WTC11 (cell line): ENCODE data around the gene ZBTB16. TPM values are rescaled to one million over a fixed set of nuclear protein-coding genes. Genes with fewer than 3 reads are reported as not detected.

Experiments
- ATAC-seq: fragments of 200-7000 bp; cut with Tn5 transposase; 2 replicates; pipeline ENCODE4 v1.10.0; 2021; ENCODE audit warnings: mild to moderate bottlenecking, moderate library complexity
- CTCF ChIA-PET: fragments of 300-600 bp; sonication (Branson Sonifier 250); formaldehyde crosslinking; loops from one replicate; lab custom pipeline; 2021; ENCODE audit warnings: antibody characterized with exemption; lab: Charles Lee
- POLR2A ChIA-PET: fragments of 350-600 bp; sonication (Branson Sonifier 250); formaldehyde crosslinking; loops from one replicate; lab custom pipeline; 2021; ENCODE audit warnings: antibody characterized with exemption; lab: Charles Lee
- DNase-seq: peaks from one replicate; pipeline ENCODE4 v3.0.0; 2021; ENCODE audit warnings: low spot score
- H3K27ac Mint-ChIP-seq: 2 replicates; pipeline ENCODE4 v1.8.0; 2021; ENCODE audit warnings: mixed read lengths
- H3K27me3 Mint-ChIP-seq: 2 replicates; pipeline ENCODE4 v1.8.0; 2021; ENCODE audit warnings: low read depth, mild to moderate bottlenecking, moderate library complexity, mixed read lengths
- H3K36me3 Mint-ChIP-seq: 2 replicates; pipeline ENCODE4 v1.8.0; 2021; ENCODE audit warnings: mixed read lengths
- H3K4me1 Mint-ChIP-seq: 2 replicates; pipeline ENCODE4 v1.8.0; 2022; ENCODE audit warnings: mixed read lengths
- H3K4me3 Mint-ChIP-seq: 2 replicates; pipeline ENCODE4 v1.8.0; 2021; ENCODE audit warnings: mild to moderate bottlenecking, moderate library complexity, mixed read lengths
- H3K9me3 Mint-ChIP-seq: 2 replicates; pipeline ENCODE4 v1.8.0; 2021; ENCODE audit warnings: mixed read lengths
- ATF2 ChIP-seq: sonication (generic); formaldehyde crosslinking; IDR thresholded peaks from 2 replicates; pipeline ENCODE4 v1.8.1; 2022; ENCODE audit warnings: low read depth, missing genetic modification reagents, borderline replicate concordance
- ATF3 ChIP-seq: sonication (generic); formaldehyde crosslinking; conservative IDR thresholded peaks from 2 replicates; pipeline ENCODE4 v1.8.1; 2022; ENCODE audit warnings: mild to moderate bottlenecking, missing genetic modification reagents
- CTCF ChIP-seq: fragments of 200-600 bp; IDR thresholded peaks from 2 replicates; pipeline ENCODE4 v1.8.0; 2022; ENCODE audit warnings: antibody characterized with exemption
- ESRRA ChIP-seq: sonication (generic); formaldehyde crosslinking; IDR thresholded peaks from 2 replicates; pipeline ENCODE4 v1.8.1; 2022; ENCODE audit warnings: mild to moderate bottlenecking, missing genetic modification reagents, borderline replicate concordance
- GTF2I ChIP-seq: fragments of 250-450 bp; sonication (Bioruptor Pico); conservative IDR thresholded peaks from 2 replicates; pipeline ENCODE4 v1.4.0; 2021; ENCODE audit warnings: mild to moderate bottlenecking
- MAX ChIP-seq: sonication (generic); formaldehyde crosslinking; IDR thresholded peaks from 2 replicates; pipeline ENCODE4 v1.8.0; 2022; ENCODE audit warnings: mild to moderate bottlenecking, missing genetic modification reagents
- MYBL2 ChIP-seq: sonication (generic); formaldehyde crosslinking; IDR thresholded peaks from 2 replicates; pipeline ENCODE4 v1.8.1; 2023; ENCODE audit warnings: mild to moderate bottlenecking, moderate library complexity, missing genetic modification reagents
- NFATC4 ChIP-seq: fragments of 250-450 bp; sonication (Bioruptor Pico); IDR thresholded peaks from 2 replicates; pipeline ENCODE4 v1.9.0; 2021; ENCODE audit warnings: mild to moderate bottlenecking
- OVOL2 ChIP-seq: fragments of 250-450 bp; sonication (Bioruptor Pico); IDR thresholded peaks from 2 replicates; pipeline ENCODE4 v1.9.0; 2021; ENCODE audit warnings: mild to moderate bottlenecking, borderline replicate concordance
- TCF7 ChIP-seq: sonication (generic); formaldehyde crosslinking; IDR thresholded peaks from 2 replicates; pipeline ENCODE4 v1.8.0; 2022; ENCODE audit warnings: mild to moderate bottlenecking, low read depth, missing genetic modification reagents, moderate library complexity
- ZMAT4 ChIP-seq: fragments of 250-450 bp; sonication (Bioruptor Pico); IDR thresholded peaks from 2 replicates; pipeline ENCODE4 v1.9.0; 2021; ENCODE audit warnings: mild to moderate bottlenecking
- ZNF317 ChIP-seq: sonication (generic); formaldehyde crosslinking; IDR thresholded peaks from 2 replicates; pipeline ENCODE4 v1.8.1; 2023; ENCODE audit warnings: low read depth, mild to moderate bottlenecking, moderate library complexity, missing genetic modification reagents, borderline replicate concordance
- ZSCAN18 ChIP-seq: fragments of 250-450 bp; sonication (Bioruptor Pico); IDR thresholded peaks from 2 replicates; pipeline ENCODE4 v2.1.2; 2022; ENCODE audit warnings: mild to moderate bottlenecking, moderate library complexity
- total RNA-seq: library from RNA; stranded (reverse); gene quantifications from 3 replicates; pipeline ENCODE4 v1.2.3, GENCODE V29; 2021
- TF ChIP-seq, protein P1 (sequence below): sonication (generic); formaldehyde crosslinking; IDR thresholded peaks from 2 replicates; pipeline ENCODE4 v1.8.1; 2022; ENCODE audit warnings: missing genetic modification reagents, borderline replicate concordance
- TF ChIP-seq, protein P2 (sequence below): sonication (generic); formaldehyde crosslinking; IDR thresholded peaks from 2 replicates; pipeline ENCODE4 v1.8.0; 2023; ENCODE audit warnings: missing genetic modification reagents, mild to moderate bottlenecking, borderline replicate concordance
- TF ChIP-seq, protein P3 (sequence below): sonication (generic); formaldehyde crosslinking; IDR thresholded peaks from 2 replicates; pipeline ENCODE4 v1.8.1; 2022; ENCODE audit warnings: mild to moderate bottlenecking, missing genetic modification reagents, moderate library complexity, borderline replicate concordance
- TF ChIP-seq, protein P4 (sequence below): sonication (generic); formaldehyde crosslinking; IDR thresholded peaks from 2 replicates; pipeline ENCODE4 v1.8.1; 2023; ENCODE audit warnings: mild to moderate bottlenecking, missing genetic modification reagents

ZBTB16 gene
- total RNA-seq, 1 experiment from 2014 or later = 0.57 TPM

DNA sequence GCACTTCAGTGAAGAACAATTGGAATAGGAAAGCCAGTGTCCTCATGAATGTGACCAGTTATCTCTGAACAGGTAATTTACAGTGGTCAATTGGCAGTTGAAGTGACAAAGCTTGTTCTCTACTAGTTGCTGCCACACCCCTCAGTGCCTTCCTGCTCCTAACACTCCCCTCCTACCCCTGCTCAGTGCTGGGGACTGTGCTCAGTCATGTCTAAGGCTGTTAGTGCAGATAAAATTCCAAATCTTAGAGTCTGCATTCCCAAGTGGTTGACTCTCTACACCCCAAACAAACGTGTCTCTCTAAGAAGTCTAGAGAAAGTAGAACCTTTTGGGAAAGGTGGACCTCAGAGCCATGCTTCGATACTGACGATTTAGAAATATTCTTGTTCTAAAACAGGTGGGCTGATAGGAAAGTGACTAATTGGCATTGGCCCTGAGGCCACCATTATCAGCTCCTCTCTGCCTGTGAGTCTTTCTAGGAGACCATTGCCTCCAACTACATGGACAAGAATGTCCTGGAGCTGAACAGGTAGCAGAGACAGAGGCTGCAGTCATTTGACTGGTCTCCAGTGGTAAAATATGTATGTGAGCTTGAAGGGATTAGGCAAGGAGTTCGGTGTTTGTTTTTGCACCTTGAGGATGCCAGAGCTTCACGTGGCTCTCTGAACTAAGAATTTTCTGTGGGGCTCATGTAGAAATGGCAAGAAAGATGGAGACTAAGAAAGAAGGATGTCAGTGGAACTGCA is 214.6 kb downstream of the ZBTB16 start (continued):
- no peak for TF ChIP-seq GTF2I (CRISPR knock-in tag)
- no peak for TF ChIP-seq ESRRA (CRISPR knock-in tag)
- no peak for TF ChIP-seq ATF2 (CRISPR knock-in tag)
- TF ChIP-seq, protein P1, sequence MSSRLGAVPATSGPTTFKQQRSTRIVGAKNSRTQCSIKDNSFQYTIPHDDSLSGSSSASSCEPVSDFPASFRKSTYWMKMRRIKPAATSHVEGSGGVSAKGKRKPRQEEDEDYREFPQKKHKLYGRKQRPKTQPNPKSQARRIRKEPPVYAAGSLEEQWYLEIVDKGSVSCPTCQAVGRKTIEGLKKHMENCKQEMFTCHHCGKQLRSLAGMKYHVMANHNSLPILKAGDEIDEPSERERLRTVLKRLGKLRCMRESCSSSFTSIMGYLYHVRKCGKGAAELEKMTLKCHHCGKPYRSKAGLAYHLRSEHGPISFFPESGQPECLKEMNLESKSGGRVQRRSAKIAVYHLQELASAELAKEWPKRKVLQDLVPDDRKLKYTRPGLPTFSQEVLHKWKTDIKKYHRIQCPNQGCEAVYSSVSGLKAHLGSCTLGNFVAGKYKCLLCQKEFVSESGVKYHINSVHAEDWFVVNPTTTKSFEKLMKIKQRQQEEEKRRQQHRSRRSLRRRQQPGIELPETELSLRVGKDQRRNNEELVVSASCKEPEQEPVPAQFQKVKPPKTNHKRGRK (CRISPR knock-in tag) = no peak
- TF ChIP-seq TCF7 (CRISPR knock-in tag) = no peak
- no peak for TF ChIP-seq MAX (CRISPR knock-in tag)
- TF ChIP-seq, protein P2, sequence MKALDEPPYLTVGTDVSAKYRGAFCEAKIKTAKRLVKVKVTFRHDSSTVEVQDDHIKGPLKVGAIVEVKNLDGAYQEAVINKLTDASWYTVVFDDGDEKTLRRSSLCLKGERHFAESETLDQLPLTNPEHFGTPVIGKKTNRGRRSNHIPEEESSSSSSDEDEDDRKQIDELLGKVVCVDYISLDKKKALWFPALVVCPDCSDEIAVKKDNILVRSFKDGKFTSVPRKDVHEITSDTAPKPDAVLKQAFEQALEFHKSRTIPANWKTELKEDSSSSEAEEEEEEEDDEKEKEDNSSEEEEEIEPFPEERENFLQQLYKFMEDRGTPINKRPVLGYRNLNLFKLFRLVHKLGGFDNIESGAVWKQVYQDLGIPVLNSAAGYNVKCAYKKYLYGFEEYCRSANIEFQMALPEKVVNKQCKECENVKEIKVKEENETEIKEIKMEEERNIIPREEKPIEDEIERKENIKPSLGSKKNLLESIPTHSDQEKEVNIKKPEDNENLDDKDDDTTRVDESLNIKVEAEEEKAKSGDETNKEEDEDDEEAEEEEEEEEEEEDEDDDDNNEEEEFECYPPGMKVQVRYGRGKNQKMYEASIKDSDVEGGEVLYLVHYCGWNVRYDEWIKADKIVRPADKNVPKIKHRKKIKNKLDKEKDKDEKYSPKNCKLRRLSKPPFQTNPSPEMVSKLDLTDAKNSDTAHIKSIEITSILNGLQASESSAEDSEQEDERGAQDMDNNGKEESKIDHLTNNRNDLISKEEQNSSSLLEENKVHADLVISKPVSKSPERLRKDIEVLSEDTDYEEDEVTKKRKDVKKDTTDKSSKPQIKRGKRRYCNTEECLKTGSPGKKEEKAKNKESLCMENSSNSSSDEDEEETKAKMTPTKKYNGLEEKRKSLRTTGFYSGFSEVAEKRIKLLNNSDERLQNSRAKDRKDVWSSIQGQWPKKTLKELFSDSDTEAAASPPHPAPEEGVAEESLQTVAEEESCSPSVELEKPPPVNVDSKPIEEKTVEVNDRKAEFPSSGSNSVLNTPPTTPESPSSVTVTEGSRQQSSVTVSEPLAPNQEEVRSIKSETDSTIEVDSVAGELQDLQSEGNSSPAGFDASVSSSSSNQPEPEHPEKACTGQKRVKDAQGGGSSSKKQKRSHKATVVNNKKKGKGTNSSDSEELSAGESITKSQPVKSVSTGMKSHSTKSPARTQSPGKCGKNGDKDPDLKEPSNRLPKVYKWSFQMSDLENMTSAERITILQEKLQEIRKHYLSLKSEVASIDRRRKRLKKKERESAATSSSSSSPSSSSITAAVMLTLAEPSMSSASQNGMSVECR = no peak
- no peak for TF ChIP-seq ZNF317 (CRISPR knock-in tag)
- TF ChIP-seq, protein P3, sequence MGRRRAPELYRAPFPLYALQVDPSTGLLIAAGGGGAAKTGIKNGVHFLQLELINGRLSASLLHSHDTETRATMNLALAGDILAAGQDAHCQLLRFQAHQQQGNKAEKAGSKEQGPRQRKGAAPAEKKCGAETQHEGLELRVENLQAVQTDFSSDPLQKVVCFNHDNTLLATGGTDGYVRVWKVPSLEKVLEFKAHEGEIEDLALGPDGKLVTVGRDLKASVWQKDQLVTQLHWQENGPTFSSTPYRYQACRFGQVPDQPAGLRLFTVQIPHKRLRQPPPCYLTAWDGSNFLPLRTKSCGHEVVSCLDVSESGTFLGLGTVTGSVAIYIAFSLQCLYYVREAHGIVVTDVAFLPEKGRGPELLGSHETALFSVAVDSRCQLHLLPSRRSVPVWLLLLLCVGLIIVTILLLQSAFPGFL (CRISPR knock-in tag) = no peak
- no peak for TF ChIP-seq ATF3 (CRISPR knock-in tag)
- TF ChIP-seq, all 79 proteins: peak for 0

GRCh38 chr11:114274637-114275036 is 215.1 kb downstream of the ZBTB16 start:
- no peaks in the 10 kb centered on the region for H3K4me1 Mint-ChIP-seq
- TF ChIP-seq OVOL2 (no peak), ZSCAN18 (CRISPR knock-in tag) (no peak), ZMAT4 (CRISPR knock-in tag) (no peak), NFATC4 (CRISPR knock-in tag) (no peak), CTCF (no peak), MYBL2 (CRISPR knock-in tag) (no peak)
- TF ChIP-seq, protein P4, sequence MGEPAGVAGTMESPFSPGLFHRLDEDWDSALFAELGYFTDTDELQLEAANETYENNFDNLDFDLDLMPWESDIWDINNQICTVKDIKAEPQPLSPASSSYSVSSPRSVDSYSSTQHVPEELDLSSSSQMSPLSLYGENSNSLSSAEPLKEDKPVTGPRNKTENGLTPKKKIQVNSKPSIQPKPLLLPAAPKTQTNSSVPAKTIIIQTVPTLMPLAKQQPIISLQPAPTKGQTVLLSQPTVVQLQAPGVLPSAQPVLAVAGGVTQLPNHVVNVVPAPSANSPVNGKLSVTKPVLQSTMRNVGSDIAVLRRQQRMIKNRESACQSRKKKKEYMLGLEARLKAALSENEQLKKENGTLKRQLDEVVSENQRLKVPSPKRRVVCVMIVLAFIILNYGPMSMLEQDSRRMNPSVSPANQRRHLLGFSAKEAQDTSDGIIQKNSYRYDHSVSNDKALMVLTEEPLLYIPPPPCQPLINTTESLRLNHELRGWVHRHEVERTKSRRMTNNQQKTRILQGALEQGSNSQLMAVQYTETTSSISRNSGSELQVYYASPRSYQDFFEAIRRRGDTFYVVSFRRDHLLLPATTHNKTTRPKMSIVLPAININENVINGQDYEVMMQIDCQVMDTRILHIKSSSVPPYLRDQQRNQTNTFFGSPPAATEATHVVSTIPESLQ = no peak
- TF ChIP-seq, protein P3 (CRISPR knock-in tag) = no peak

More at GRCh38 chr11:114274637-114275036, 215.1 kb downstream of the ZBTB16 start:
- CTCF ChIA-PET = interaction anchor here (0.6 to 2.8 kb wide), 3 partner anchors 13 to 63 kb away, joined by 3 to 10 read pairs (median 3); no protein-coding TSS in a partner anchor
- peaks cover 12% of the 10 kb centered on the region for H3K9me3 Mint-ChIP-seq
- DNase-seq (no peak), ATAC-seq (no peak)
- peaks cover 11% of the 10 kb centered on the region for H3K27me3 Mint-ChIP-seq
- H3K27ac Mint-ChIP-seq = no peak overlapping the region
- H3K36me3 Mint-ChIP-seq = no peaks in the 10 kb centered on the region
- no peak overlapping the region for H3K4me3 Mint-ChIP-seq
- POLR2A ChIA-PET = no interaction called here
